Nucleus accumbens (tissue), 56 donors: ENCODE results near the gene GRK5.

Experiments used
- DNase-seq, 56 donors: peaks; one replicate each; lab custom pipeline; 2025; lab: John Stamatoyannopoulos, UW

GRK5 gene

GRCh38 chr10:119333146-119333792, 125.9 kb downstream of the GRK5 start:
- DNase-seq = no peak

GRCh38 chr10:119335671-119336353, 128.4 kb downstream of the GRK5 start:
- no peak for DNase-seq

- no peak for DNase-seq
Measured at GRCh38 chr10:119336599-119336998, 129.2 kb downstream of the GRK5 start.

- DNase-seq = no peak
Measured at GRCh38 chr10:119337223-119337622, 129.9 kb downstream of the GRK5 start.

- no peak for DNase-seq
Measured at GRCh38 chr10:119337796-119338432, 130.5 kb downstream of the GRK5 start.

GRCh38 chr10:119339109-119339508, 131.7 kb downstream of the GRK5 start:
- DNase-seq = no peak

GRCh38 chr10:119340893-119341458, 133.6 kb downstream of the GRK5 start:
- no peak for DNase-seq

- no peak for DNase-seq
Measured at GRCh38 chr10:119341459-119342301, 134.3 kb downstream of the GRK5 start.

GRCh38 chr10:119342335-119342734, 135.0 kb downstream of the GRK5 start:
- no peak for DNase-seq

- DNase-seq = no peak
Measured at GRCh38 chr10:119343011-119343601, 135.7 kb downstream of the GRK5 start.

- no peak for DNase-seq
Measured at GRCh38 chr10:119344381-119344780, 137.0 kb downstream of the GRK5 start.

GRCh38 chr10:119346095-119346832, 138.9 kb downstream of the GRK5 start:
- no peak for DNase-seq

GRCh38 chr10:119347181-119347974, 140.0 kb downstream of the GRK5 start:
- no peak for DNase-seq

GRCh38 chr10:119348106-119348505, 140.7 kb downstream of the GRK5 start:
- no peak for DNase-seq

- DNase-seq = no peak
Measured at GRCh38 chr10:119348516-119349240, 141.3 kb downstream of the GRK5 start.

- no peak for DNase-seq
Measured at GRCh38 chr10:119349341-119349740, 142.0 kb downstream of the GRK5 start.

GRCh38 chr10:119349937-119350501, 142.6 kb downstream of the GRK5 start:
- no peak for DNase-seq
